Measurements from ENCODE around the gene HMOX1. TPM values are rescaled to one million over a fixed set of nuclear protein-coding genes. Genes with fewer than 3 reads are reported as not detected.

The HMOX1 gene
- total and polyA plus RNA-seq, 2 of the 8 experiments (the other 6 are each of a cell fraction or from before 2014, with no cell fraction given) = 25.0 to 41.6 TPM

GRCh38 chr22:35392357-35392756, 11.5 kb downstream of the HMOX1 start (continued):
- TF ChIP-seq GTF2F1 (IDR thresholded peaks at IDR 0.05; ENCODE audit: borderline replicate concordance, low read depth, low read length) = no peak
- TF ChIP-seq NANOG (IDR thresholded peaks at IDR 0.05; ENCODE audit: insufficient read depth, low read depth, low read length, poor library complexity, severe bottlenecking) = no peak
- TF ChIP-seq POLR2AphosphoS5 (IDR thresholded peaks at IDR 0.05; ENCODE audit: low read depth, low read length) = no peak
- no peak for TF ChIP-seq RFX5 (IDR thresholded peaks at IDR 0.05; ENCODE audit: borderline replicate concordance, low read depth, low read length)
